H1 (cell line): ENCODE data around the gene GCNT1. TPM values are rescaled to one million over a fixed set of nuclear protein-coding genes. Genes with fewer than 3 reads are reported as not detected.

ENCODE experiments used
- EP300 ChIP-seq, 2 experiments: IDR thresholded peaks; 1 replicate in 1 of 2; 2 replicates in 1 of 2; pipeline ENCODE4 v1.6.1; 2011 to 2012; ENCODE audit warnings: low read depth in 2 of 2, low read length in 2 of 2, mild to moderate bottlenecking in 2 of 2, borderline replicate concordance in 1 of 2, inconsistent platforms in 1 of 2, moderate library complexity in 1 of 2
- EZH2 ChIP-seq: fragments of 200-600 bp; sonication (generic); IDR thresholded peaks from 2 replicates; pipeline ENCODE4 v1.7.1; 2012; ENCODE audit warnings: low read depth, mild to moderate bottlenecking, moderate library complexity, low read length, inconsistent platforms; ENCODE audit not compliant: severe bottlenecking
- HDAC2 ChIP-seq, 2 experiments: fragments of 300-600 bp in 1 of 2; sonication (generic) in 1 of 2; IDR thresholded peaks; 2 replicates each; pipeline ENCODE4 v1.6.1; 2011 to 2012; ENCODE audit warnings: low read depth in 2 of 2, low read length in 2 of 2, mild to moderate bottlenecking in 2 of 2, moderate library complexity in 2 of 2, borderline replicate concordance in 1 of 2, inconsistent platforms in 1 of 2
- MAFK ChIP-seq: IDR thresholded peaks from 2 replicates; pipeline ENCODE4 v1.6.1; 2012; ENCODE audit warnings: low read depth, mild to moderate bottlenecking, improper control_type of control experiment, low read length
- SP4 ChIP-seq: IDR thresholded peaks from 2 replicates; pipeline ENCODE4 v1.6.1; 2012; ENCODE audit warnings: low read length, inconsistent platforms
- TCF12 ChIP-seq: IDR thresholded peaks from 2 replicates; pipeline ENCODE4 v1.6.1; 2011; ENCODE audit warnings: low read depth, mild to moderate bottlenecking, low read length
- polyA plus RNA-seq, 7 experiments: library from polyadenylated mRNA; depleted of rRNA in 3 of 7; stranded (reverse) in 5 of 7; unstranded in 2 of 7; fragments of >200 nt in 5 of 7; fragments of 200-250 nt in 2 of 7; gene quantifications; 1 replicate in 5 of 7; 2 replicates in 1 of 7; 4 replicates in 1 of 7; pipeline versions ENCODE4 v1.2.1 to v1.2.3, GENCODE V29; 2011 to 2013; ENCODE audit warnings: missing spikeins in 2 of 7, mixed read lengths in 2 of 7
- total RNA-seq: library from RNA; stranded (reverse); fragmentation: NEBNext Ultra II Directional; extraction: Animal tissue kit (Norgen Biotek cat#: 25700); gene quantifications from 2 replicates; pipeline ENCODE4 v1.2.1, GENCODE V29; 2021

Gene GCNT1
- total and polyA plus RNA-seq, 2 of the 8 experiments (the other 6 are each of a cell fraction or from before 2014, with no cell fraction given) = 13.0 to 16.5 TPM

DNA sequence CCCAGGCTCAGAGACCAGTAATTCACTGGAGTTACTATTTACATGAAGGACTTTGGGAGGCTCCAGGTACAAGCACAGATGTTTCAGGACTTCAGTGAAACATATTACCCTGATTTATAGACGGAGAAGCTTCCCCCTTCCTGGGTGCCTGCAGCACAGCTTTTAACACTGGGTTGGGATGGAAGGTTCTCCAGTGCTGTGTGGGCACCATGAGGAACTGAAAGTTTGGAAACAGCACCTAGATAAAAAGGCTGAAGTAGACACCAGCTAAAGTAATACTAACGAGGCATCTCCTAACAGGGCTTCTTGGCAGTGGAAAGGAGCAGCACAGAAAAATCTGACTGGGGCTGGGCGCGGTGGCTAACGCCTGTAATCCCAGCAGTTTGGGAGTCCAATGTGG, 70.7 kb downstream of the GCNT1 start (continued):
- TF ChIP-seq EZH2 = no peak
- no peak for TF ChIP-seq EP300 (IDR thresholded peaks at IDR 0.05; ENCODE audit: borderline replicate concordance in 1 of 2, low read depth in 2 of 2, low read length in 2 of 2)
- no peak for TF ChIP-seq MAFK
- TF ChIP-seq SP4 = no peak
- TF ChIP-seq TCF12 = no peak
- TF ChIP-seq HDAC2 (IDR thresholded peaks at IDR 0.05; ENCODE audit: borderline replicate concordance in 1 of 2, low read depth in 2 of 2, low read length in 2 of 2) = no peak
